D721Med (cell line): ENCODE data around the gene SUGCT.
A peak's percentile ranks its signal among the peaks of the same experiment; 100 is the strongest.

Source experiments
- DNase-seq: peaks from one replicate; pipeline ENCODE4 v3.0.0; 2011; ENCODE audit warnings: low spot score; ENCODE audit not compliant: insufficient read length
- FAIRE-seq: peaks from 2 replicates; lab custom pipeline; 2011; peaks lifted over from hg19 to GRCh38; lab: Jason Lieb, UNC
- TF ChIP-seq, protein P1 (sequence below): IDR thresholded peaks from 2 replicates; pipeline ENCODE4 v1.5.1; 2012; ENCODE audit warnings: mild to moderate bottlenecking, control low read depth; ENCODE audit not compliant: insufficient read depth; ENCODE audit errors: missing control alignments

Gene SUGCT

DNA sequence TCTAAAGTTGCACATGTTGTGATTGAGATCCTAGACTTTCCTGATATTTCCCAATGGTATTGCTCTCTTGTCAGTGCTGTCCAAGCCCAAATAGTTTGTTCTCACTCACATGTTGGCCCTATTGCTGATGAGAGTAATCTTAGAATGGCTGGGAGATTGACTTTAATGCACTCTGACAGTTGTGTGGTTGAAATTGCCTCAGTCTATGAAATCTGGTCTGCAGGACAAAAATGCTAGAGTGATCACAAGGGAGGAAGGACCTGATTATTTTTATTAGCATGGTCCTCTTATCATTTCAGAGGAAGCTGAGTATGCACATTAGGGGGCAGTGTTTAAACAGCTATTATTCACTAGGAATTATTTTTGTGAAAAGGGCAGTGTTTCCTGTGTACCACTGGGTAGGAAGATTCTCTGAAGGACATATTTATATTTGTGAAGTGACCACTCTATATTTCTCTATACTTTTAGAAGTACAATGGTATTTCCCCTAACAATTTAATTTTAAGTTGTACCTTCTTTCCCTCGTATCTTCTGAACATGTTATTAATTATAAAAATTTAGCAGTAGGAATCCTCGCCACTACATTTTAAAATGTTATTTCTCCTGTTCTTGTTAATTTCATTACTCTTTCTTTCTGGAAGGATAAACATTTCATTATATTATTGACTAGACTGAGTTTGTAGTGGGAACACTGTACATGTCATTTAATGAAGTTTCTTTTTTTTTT, 64.4 kb downstream of the SUGCT start:
- no peak for DNase-seq
- no peak for FAIRE-seq
- TF ChIP-seq, protein P1, sequence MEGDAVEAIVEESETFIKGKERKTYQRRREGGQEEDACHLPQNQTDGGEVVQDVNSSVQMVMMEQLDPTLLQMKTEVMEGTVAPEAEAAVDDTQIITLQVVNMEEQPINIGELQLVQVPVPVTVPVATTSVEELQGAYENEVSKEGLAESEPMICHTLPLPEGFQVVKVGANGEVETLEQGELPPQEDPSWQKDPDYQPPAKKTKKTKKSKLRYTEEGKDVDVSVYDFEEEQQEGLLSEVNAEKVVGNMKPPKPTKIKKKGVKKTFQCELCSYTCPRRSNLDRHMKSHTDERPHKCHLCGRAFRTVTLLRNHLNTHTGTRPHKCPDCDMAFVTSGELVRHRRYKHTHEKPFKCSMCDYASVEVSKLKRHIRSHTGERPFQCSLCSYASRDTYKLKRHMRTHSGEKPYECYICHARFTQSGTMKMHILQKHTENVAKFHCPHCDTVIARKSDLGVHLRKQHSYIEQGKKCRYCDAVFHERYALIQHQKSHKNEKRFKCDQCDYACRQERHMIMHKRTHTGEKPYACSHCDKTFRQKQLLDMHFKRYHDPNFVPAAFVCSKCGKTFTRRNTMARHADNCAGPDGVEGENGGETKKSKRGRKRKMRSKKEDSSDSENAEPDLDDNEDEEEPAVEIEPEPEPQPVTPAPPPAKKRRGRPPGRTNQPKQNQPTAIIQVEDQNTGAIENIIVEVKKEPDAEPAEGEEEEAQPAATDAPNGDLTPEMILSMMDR, result peak; percentile 38

DNA sequence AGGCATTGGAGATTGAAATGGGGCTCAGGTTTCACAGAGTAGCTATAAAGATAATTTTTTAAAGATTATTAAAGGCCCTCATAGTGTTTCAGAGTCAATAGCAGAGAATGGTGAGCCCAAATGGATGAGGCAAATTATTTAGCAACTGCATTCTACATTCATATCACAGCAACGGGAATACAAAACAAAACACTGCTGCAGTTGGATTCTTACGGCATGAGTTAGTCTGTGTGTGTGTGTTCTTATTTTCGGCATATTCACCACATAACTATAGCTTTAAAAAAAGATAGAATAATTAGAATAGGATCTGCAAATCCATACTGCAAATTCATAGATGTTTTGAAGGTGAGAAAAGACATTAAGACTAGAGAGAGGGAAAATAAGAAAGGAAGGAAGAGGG, 66.0 kb downstream of the SUGCT start:
- FAIRE-seq, result no peak
- TF ChIP-seq, protein P1, result no peak

DNA sequence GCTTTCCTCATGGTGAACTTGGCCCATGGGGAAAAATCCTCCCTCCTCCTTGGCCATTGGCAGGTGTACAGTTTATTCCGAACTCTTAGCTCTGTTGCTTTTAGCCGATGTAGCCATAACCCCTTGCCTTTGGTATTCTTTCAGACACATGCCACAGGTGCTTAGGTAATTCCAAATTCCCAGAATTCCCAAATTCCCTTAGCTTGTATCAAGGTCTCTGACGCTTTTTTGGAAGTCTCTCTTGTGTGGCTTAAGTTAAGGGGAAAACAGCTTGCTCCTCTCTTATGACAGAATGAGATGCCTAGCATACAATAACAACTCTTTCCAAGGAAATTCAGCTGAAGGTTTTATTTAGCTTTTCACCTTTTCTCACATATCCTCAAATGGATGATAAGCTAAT, 68.0 kb downstream of the SUGCT start:
- TF ChIP-seq, protein P1, result no peak
- FAIRE-seq (no peak), DNase-seq (no peak)

More for the DNA sequence above, 66.0 kb downstream of the SUGCT start:
- no peak for DNase-seq

DNA sequence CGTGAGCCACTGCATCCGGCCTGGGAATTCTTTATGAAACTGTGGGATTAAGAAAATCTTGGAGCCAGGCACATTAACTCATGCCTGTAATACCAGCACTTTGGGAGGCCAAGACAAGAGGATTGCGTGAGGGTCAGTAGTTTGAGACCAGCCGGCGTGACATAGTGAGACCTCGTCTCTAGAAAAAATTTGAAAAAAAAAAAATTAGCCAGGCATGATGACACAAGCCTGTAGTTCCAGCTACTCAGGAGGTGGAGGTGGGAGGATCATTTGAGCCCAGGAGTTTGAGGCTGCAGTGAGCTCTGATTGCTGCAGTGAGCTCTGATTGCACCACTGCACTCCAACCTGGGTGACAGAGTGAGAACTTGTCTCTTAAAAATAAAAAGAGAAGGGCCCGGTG, 69.8 kb downstream of the SUGCT start:
- no peak for FAIRE-seq
- TF ChIP-seq, protein P1, result no peak
- DNase-seq, result no peak

DNA sequence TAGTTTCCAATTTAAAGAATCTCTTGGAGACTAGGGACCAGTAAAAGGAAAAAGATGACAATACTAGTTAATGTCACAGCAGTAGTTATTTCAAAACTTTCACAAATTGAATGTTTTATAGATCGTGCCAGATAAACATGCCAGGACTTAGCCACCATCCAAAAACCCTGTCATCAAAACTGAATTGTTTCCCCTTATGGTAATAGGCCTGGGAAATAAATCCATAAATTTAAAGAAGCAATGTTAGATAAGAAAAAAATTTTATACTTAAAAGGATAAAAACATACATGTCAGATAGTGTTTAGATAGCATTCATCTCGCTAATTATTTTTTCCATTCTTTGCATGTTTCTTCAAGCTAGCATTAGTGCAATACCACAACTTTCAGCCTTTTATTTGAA, 71.2 kb downstream of the SUGCT start:
- FAIRE-seq (no peak), DNase-seq (no peak)
- TF ChIP-seq, protein P1, result no peak

DNA sequence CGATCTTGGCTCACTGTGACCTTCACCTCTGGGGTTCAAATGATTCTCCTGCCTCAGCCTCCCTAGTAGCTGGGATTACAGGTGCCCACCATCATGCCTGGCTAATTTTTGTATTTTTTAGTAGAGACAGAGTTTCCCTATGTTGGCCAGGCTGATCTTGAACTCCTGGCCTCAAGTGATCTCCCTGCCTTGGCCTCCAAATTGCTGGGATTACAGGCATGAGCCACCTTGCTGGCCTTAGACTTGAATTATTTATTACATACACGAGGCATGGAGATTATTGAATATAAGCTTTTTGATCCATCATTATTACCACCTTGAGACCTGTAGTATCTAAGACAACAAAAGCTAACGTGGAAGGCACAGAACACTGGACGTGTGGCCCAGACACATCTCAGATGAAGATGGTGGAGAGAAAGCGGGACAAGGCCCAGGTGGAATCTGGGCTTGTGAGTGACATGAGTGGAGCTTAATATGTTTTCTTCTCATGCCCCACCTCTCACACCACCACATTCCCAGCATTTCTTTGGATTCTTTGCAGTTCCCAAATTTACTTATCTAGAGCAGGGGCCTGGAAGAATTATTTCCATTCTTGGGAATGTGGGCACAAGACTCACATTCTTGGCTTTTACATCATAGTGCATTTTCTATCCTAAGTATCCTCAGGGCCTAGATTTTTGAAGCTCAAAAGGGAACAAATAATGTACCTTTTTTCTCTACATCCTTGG, 76.6 kb downstream of the SUGCT start:
- TF ChIP-seq, protein P1, result no peak
- no peak for FAIRE-seq
- DNase-seq, result no peak

DNA sequence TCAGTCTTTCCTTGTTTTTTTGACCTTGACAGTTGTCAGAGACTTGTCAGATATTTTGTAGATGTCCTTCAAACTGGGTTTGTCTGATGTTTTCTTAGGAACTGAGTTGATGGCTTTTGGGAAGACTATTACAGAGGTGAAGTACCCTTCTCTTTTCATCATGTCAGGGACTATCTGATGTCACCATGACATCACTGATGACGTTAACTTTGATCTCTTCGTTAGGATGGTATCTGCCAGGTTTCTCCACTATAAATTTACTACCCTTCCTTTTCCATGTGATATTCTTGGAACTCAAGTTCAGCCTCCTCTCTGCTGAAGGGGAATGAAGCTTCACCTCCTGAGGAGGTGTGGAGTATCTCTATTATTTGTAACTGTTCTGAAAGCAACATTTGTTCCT, 78.5 kb downstream of the SUGCT start:
- no peak for DNase-seq
- TF ChIP-seq, protein P1, result no peak
- FAIRE-seq, result no peak
